Mucosa of stomach (tissue), 1 donor: ENCODE results near the gene SPATA33.
"Not testable (repeated sequence)": the region's sequence is repeated elsewhere in the genome, so short reads cannot be mapped to it uniquely, and the experiment has no call there.

ENCODE experiments used
- H3K27me3 ChIP-seq: one replicate; pipeline ENCODE4 v1.7.0; 2013; ENCODE audit warnings: mild to moderate bottlenecking, low read length; ENCODE audit not compliant: control insufficient read depth, insufficient read depth
- H3K36me3 ChIP-seq: one replicate; pipeline ENCODE4 v1.7.0; 2013; ENCODE audit warnings: low read length; ENCODE audit not compliant: control insufficient read depth, insufficient read depth
- H3K4me1 ChIP-seq: one replicate; pipeline ENCODE4 v1.7.0; 2013; ENCODE audit warnings: mild to moderate bottlenecking, low read length; ENCODE audit not compliant: control insufficient read depth, insufficient read depth
- H3K4me3 ChIP-seq: one replicate; pipeline ENCODE4 v1.7.0; 2013; ENCODE audit warnings: low read length
- H3K9ac ChIP-seq: one replicate; pipeline ENCODE4 v1.7.0; 2013; ENCODE audit warnings: mild to moderate bottlenecking, low read length, moderate library complexity
- H3K9me3 ChIP-seq: one replicate; pipeline ENCODE4 v1.7.0; 2013; ENCODE audit warnings: mild to moderate bottlenecking, low read length, moderate library complexity; ENCODE audit not compliant: control insufficient read depth
- donor health status: Pancreatic carcinoma.

SPATA33 gene

DNA sequence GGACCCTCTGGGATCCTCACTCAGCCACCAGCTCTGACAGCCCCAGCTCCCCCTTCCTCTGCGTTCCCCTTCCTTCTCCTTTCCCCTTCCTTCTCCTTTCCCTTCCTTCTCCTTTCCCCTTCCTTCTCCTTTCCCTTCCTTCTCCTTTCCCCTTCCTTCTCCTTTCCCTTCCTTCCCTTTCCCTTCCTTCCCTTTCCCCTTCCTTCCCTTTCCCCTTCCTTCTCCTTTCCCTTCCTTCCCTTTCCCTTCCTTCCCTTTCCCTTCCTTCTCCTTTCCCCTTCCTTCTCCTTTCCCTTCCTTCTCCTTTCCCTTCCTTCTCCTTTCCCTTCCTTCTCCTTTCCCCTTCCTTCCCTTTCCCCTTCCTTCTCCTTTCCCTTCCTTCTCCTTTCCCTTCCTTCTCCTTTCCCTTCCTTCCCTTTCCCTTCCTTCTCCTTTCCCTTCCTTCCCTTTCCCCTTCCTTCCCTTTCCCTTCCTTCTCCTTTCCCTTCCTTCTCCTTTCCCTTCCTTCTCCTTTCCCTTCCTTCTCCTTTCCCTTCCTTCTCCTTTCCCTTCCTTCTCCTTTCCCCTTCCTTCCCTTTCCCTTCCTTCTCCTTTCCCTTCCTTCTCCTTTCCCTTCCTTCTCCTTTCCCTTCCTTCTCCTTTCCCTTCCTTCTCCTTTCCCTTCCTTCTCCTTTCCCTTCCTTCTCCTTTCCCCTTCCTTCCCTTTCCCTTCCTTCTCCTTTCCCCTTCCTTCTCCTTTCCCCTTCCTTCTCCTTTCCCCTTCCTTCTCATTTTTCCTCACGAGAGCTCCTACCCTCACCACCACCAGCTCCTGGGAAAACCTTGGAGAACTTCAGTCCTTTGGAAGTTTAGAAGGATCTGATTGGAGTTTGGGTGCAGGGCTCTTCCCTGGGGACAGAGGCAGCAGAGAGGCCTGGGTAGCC, 22.9 kb upstream of the SPATA33 start:
- H3K9ac ChIP-seq, H3K36me3 ChIP-seq, H3K9me3 ChIP-seq, H3K4me3 ChIP-seq: not testable (repeated sequence)
- peaks cover 22% of the 10 kb centered on the region for H3K27me3 ChIP-seq
- peaks cover 12% of the 10 kb centered on the region for H3K4me1 ChIP-seq

DNA sequence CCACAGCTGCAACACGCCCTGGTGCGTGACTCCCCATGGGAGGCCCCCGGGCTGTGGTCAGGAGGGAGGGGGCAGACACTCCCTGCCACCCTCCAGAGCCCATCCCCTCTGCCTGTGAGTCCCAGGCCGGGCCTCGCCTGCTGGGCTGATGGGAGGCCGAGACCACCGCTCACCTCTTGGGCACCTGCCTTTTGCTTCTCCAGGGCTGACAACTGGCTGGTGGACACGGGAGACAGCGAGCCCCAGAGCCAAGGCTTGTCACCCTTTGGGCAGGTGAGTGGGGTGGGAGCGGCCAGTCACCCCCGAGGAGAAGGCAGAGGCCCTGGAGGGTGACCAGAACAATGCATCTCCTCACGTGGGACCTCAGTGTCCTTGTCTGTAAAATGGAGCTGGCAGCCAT, 21.0 kb upstream of the SPATA33 start:
- peaks cover 30% of the 10 kb centered on the region for H3K27me3 ChIP-seq
- no peak overlapping the region for H3K4me3 ChIP-seq
- H3K36me3 ChIP-seq: no peaks in the 10 kb centered on the region
- H3K4me1 ChIP-seq: peaks cover 23% of the 10 kb centered on the region
- no peak overlapping the region for H3K9ac ChIP-seq
- no peaks in the 10 kb centered on the region for H3K9me3 ChIP-seq

DNA sequence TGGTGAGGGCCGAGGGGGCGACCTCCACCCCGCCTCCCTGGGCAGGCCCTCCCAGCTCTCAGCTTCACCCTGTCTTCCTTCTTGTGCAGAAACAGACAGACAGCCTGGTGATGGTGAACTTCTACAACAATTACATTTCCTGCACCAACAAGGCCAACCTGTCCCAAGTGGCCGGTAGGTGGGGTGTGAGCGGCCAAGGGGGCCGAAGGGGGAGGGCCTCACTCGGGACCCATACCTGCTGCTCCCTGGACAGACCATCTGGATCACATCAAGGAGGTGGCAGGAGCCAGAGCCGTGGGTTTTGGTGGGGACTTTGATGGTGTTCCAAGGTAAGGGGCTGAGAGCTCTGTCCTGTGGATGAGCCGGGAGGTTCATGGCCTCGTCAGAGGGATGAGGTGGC, 20.3 kb upstream of the SPATA33 start:
- no peak overlapping the region for H3K4me3 ChIP-seq
- H3K4me1 ChIP-seq: peaks cover 20% of the 10 kb centered on the region
- H3K9me3 ChIP-seq: no peaks in the 10 kb centered on the region
- H3K9ac ChIP-seq: no peak overlapping the region
- no peaks in the 10 kb centered on the region for H3K36me3 ChIP-seq
- peaks cover 32% of the 10 kb centered on the region for H3K27me3 ChIP-seq

DNA sequence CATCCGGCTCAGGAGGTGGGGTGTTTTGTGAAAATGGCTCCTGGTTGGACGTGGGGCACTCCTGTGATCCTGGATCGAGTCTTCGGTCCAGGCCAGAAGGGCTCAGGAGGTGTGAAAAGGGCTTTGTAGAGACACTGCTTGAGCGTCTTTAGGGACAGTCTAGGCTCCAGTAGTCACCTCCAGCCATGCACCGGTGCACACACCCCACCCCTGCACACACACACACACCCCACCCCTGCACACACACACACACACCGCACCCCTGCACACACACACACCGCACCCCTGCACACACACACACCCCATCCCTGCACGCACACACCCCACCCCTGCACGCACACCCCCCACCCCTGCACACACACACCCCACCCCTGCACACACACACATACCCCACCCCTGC, 19.2 kb upstream of the SPATA33 start:
- Histone ChIP-seq H3K9me3 (no peaks in the 10 kb centered on the region), H3K36me3 (no peaks in the 10 kb centered on the region), H3K4me3 (no peak overlapping the region), H3K27me3 (peaks cover 22% of the 10 kb centered on the region), H3K9ac (no peak overlapping the region), H3K4me1 (peaks cover 11% of the 10 kb centered on the region)

DNA sequence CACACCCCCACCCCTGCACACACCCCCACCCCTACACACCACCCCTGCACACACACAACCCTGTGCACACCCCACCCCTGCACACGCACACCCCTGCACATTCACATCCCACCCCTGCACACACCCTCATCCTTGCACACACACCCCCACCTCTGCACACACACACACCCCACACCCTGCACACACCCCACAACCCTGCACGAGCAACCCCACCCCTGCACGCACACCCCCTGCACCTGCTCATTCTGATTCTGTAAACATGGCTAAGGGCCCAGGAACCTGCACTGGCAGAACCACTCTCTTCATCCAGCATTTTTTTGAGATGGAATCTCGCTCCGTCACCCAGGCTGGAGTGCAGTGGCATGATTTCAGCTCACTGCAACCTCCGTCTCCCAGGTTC, 18.3 kb upstream of the SPATA33 start:
- peaks cover 19% of the 10 kb centered on the region for H3K27me3 ChIP-seq
- H3K36me3 ChIP-seq: no peaks in the 10 kb centered on the region
- H3K9me3 ChIP-seq: no peaks in the 10 kb centered on the region
- H3K4me3 ChIP-seq: no peak overlapping the region
- H3K4me1 ChIP-seq: peaks cover 11% of the 10 kb centered on the region
- H3K9ac ChIP-seq: no peak overlapping the region

DNA sequence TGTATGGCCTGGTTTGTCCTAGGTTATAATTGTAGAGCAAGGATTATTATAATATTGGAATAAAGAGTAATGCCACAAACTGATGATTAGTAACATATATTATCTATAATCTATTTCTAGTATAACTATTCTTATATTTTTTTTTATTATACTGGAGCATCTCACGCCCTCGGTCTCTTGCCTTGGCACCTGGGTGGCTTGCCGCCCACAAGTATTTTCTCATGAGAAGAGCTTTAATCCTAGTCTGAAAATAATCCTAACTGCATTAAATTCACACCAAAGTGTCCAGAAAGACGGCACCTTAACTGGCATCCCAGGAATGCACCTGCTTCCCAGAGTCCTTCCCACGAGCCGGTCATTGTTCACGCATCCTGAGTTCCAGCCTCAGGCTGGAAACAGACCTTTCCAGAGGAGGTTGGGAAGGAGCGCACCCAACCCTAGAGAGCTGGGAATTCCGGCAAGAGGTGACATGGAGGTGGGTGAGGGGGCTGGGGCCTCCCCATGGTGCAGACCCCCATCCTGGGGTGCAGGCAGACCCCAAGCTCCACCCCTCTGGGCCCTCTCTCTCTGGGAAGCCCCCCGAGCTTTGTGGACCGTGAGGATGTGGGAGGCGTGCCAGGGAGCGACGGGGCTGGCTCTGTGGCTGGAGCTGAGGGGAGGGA, 16.0 kb upstream of the SPATA33 start:
- H3K36me3 ChIP-seq: peaks cover 14% of the 10 kb centered on the region
- no peak overlapping the region for H3K4me3 ChIP-seq
- peaks cover 14% of the 10 kb centered on the region for H3K27me3 ChIP-seq
- H3K9ac ChIP-seq: no peak overlapping the region
- peaks cover 11% of the 10 kb centered on the region for H3K4me1 ChIP-seq
- H3K9me3 ChIP-seq: no peaks in the 10 kb centered on the region

DNA sequence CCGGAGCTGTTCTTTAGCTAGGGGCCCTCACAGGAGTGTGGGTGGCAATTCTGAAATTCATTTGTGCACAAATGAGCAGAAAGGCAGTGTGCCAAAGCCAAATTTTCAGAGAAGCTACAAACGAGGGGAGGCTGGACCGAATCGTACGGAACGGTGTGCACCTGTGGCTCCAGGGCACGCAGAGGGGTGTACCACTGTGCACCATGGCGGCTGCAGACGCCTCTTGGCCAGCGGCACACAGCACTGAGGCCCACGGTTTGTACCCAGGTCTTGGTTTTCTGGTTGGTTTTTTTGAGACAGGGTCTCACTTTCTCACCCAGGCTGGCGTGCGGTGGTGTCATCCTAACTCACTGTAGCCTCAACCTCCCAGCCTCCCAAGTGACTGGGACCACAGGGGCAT, 15.1 kb upstream of the SPATA33 start:
- peaks cover 14% of the 10 kb centered on the region for H3K27me3 ChIP-seq
- H3K36me3 ChIP-seq: peaks cover 19% of the 10 kb centered on the region
- H3K4me3 ChIP-seq: no peak overlapping the region
- H3K4me1 ChIP-seq: peaks cover 11% of the 10 kb centered on the region
- no peak overlapping the region for H3K9ac ChIP-seq
- H3K9me3 ChIP-seq: no peaks in the 10 kb centered on the region

DNA sequence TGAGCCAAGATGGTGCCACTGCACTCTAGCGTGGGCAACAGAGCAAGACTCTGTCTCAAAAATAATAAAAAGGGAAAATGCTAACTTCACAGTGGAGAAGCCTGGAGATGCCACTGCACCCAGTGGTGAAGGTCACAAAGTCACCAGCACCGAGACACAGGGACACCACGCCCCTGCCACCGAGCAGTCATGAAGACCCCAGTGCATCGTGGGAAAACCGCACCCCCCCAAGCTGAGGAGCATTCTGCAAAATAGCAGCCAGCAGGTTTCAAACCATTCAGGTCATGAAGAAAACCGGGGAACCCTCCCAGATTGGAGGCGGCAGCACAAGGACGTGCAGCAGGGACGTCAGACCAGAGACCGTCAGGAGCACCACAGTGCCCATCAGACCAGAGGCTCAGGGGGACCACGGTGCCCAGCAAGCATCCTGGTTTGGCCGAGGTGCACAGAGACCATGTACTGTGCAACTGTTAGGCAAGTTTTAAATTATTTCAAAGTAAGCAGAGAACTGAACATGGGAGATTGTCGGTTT, 13.8 kb upstream of the SPATA33 start:
- Histone ChIP-seq H3K4me1 (peaks cover 11% of the 10 kb centered on the region), H3K9me3 (no peaks in the 10 kb centered on the region), H3K9ac (no peak overlapping the region), H3K36me3 (peaks cover 19% of the 10 kb centered on the region), H3K4me3 (no peak overlapping the region), H3K27me3 (peaks cover 14% of the 10 kb centered on the region)

DNA sequence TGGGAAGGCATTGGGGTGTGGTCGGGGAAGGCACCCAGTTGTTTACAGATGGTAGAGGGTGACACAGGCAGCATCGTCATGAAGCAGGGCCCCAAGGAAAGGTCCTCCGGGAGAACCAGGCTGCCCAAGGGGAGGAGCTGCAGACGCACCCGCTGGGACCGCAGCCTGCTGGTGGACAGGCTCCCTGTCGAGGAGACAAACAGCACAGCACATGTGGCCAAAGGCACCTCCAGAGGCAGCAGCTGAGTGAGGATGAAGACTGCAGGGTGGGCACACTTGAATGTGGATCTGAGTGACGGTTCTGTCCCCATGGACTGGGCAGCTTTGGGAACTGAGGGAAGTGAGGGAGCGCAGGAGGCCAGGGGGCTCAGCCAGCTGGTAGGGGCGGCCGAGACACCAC, 12.5 kb upstream of the SPATA33 start:
- H3K4me3 ChIP-seq: no peak overlapping the region
- H3K9me3 ChIP-seq: no peaks in the 10 kb centered on the region
- H3K4me1 ChIP-seq: peaks cover 9% of the 10 kb centered on the region
- H3K9ac ChIP-seq: no peak overlapping the region
- peaks cover 11% of the 10 kb centered on the region for H3K27me3 ChIP-seq
- peaks cover 19% of the 10 kb centered on the region for H3K36me3 ChIP-seq

DNA sequence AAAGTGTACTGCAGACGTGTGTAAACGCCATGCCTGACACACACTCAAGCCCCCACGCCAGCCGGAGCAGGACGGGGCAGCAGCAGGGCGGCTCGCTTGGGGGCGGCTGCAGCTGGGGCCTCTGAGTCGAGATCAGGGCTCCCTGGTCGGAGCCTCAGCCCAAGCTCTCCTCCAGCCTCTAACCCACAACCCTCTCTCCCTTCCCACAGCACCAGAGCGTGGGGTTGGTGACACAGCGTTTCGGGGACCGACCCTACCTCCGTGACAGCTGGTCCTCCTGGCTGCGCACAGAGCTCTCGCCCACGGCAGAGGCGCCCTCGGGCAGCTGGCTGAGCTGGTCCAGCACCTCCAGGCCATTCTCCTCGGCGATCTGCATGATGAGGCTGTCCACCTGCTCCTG, 11.4 kb upstream of the SPATA33 start:
- Histone ChIP-seq H3K27me3 (peaks cover 5% of the 10 kb centered on the region), H3K9me3 (no peaks in the 10 kb centered on the region), H3K36me3 (peaks cover 19% of the 10 kb centered on the region), H3K4me3 (no peak overlapping the region), H3K4me1 (no peaks in the 10 kb centered on the region), H3K9ac (no peak overlapping the region)

DNA sequence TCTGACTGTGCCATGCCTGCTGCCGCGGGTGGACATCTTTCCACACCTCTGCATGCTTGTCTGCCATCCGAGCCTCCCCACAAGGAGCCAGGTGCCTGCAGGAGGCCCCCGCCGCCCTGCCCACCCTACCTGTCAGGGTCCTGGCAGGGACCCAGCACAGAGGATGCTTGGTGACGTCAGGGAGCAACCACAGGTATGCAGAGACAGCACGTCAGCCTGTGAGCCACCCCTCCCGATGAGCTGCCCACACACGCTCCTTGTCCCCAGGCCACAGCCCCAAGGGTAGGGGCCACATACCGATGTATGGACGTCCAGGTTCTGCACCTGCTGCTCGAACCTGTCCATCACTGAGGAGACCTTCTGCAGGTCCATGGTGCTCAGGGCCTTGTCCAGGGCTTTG, 10.7 kb upstream of the SPATA33 start:
- Histone ChIP-seq H3K27me3 (peaks cover 1% of the 10 kb centered on the region), H3K9ac (no peak overlapping the region), H3K4me3 (no peak overlapping the region), H3K36me3 (peaks cover 19% of the 10 kb centered on the region), H3K4me1 (no peaks in the 10 kb centered on the region), H3K9me3 (no peaks in the 10 kb centered on the region)

DNA sequence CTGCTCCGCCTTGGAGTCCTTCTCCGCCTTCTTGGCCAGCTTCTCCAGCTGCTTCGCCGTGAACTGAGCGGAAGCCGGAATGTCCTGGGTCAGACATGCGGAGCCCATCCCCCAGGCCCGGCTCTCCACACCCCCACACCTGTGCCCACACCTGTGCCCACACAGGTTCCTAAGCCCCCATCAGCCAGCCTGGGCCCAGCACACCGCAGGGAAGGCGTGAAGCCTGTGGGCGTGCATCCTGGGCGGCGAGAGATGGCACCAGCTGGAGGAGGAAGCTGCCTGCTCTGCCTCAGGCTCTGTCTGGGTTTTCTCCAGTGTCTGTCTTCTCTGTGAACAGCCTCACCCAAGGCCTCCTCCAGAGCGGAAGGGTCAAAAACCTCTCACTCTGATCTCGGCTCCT, 6.1 kb upstream of the SPATA33 start:
- H3K4me1 ChIP-seq: peaks cover 10% of the 10 kb centered on the region
- peaks cover 10% of the 10 kb centered on the region for H3K36me3 ChIP-seq
- no peak overlapping the region for H3K4me3 ChIP-seq
- no peaks in the 10 kb centered on the region for H3K9me3 ChIP-seq
- H3K9ac ChIP-seq: no peak overlapping the region
- no peaks in the 10 kb centered on the region for H3K27me3 ChIP-seq
